Activated T-helper 1 cell treated with anti-CD3 and anti-CD28 coated beads, Interleukin-2, amount 50 U/mL, for 16 hours (primary cell): Measurements from ENCODE around the gene MEIS2.

Experiments used
- DNase-seq, 2 donors: peaks; one replicate each; pipeline ENCODE4 v3.0.0-alpha.2; 2020; ENCODE audit warnings: low read depth in 1 of 2, low spot score in 1 of 2

The MEIS2 gene

GRCh38 chr15:37077623-37078351 lies 22.6 kb downstream of the MEIS2 start:
- DNase-seq: no peak

GRCh38 chr15:37076543-37076942 lies 23.8 kb downstream of the MEIS2 start:
- no peak for DNase-seq

GRCh38 chr15:37075777-37076176 lies 24.6 kb downstream of the MEIS2 start:
- DNase-seq: no peak

GRCh38 chr15:37072181-37072580 lies 28.2 kb downstream of the MEIS2 start:
- DNase-seq: no peak

GRCh38 chr15:37071134-37071533 lies 29.2 kb downstream of the MEIS2 start:
- no peak for DNase-seq

GRCh38 chr15:37070686-37071085 lies 29.7 kb downstream of the MEIS2 start:
- no peak for DNase-seq

- no peak for DNase-seq
Measured at GRCh38 chr15:37061996-37062395, 38.4 kb downstream of the MEIS2 start.

- DNase-seq: no peak
Measured at GRCh38 chr15:37059086-37059485, 41.3 kb downstream of the MEIS2 start.

- no peak for DNase-seq
Measured at GRCh38 chr15:37058316-37058985, 41.9 kb downstream of the MEIS2 start.

- no peak for DNase-seq
Measured at GRCh38 chr15:37057831-37058230, 42.5 kb downstream of the MEIS2 start.

GRCh38 chr15:37057256-37057655 lies 43.1 kb downstream of the MEIS2 start:
- no peak for DNase-seq

- DNase-seq: no peak
Measured at GRCh38 chr15:37056177-37057121, 43.9 kb downstream of the MEIS2 start.

GRCh38 chr15:37055481-37055880 lies 44.9 kb downstream of the MEIS2 start:
- DNase-seq: no peak

- no peak for DNase-seq
Measured at GRCh38 chr15:37054336-37054735, 46.0 kb downstream of the MEIS2 start.

GRCh38 chr15:37053166-37053565 lies 47.2 kb downstream of the MEIS2 start:
- no peak for DNase-seq

- no peak for DNase-seq
Measured at GRCh38 chr15:37050345-37050744, 50.0 kb downstream of the MEIS2 start.

GRCh38 chr15:37046876-37047614 lies 53.3 kb downstream of the MEIS2 start:
- no peak for DNase-seq

- no peak for DNase-seq
Measured at GRCh38 chr15:37045859-37046740, 54.2 kb downstream of the MEIS2 start.

- no peak for DNase-seq
Measured at GRCh38 chr15:37044915-37045648, 55.3 kb downstream of the MEIS2 start.
